ENCODE results near the gene C1orf141. TPM values are rescaled to one million over a fixed set of nuclear protein-coding genes. Genes with fewer than 3 reads are reported as not detected.
"Not testable (repeated sequence)": the region's sequence is repeated elsewhere in the genome, so short reads cannot be mapped to it uniquely, and the experiment has no call there.

The C1orf141 gene
- total RNA-seq, 4 donors from 2014 or later = not detected

DNA sequence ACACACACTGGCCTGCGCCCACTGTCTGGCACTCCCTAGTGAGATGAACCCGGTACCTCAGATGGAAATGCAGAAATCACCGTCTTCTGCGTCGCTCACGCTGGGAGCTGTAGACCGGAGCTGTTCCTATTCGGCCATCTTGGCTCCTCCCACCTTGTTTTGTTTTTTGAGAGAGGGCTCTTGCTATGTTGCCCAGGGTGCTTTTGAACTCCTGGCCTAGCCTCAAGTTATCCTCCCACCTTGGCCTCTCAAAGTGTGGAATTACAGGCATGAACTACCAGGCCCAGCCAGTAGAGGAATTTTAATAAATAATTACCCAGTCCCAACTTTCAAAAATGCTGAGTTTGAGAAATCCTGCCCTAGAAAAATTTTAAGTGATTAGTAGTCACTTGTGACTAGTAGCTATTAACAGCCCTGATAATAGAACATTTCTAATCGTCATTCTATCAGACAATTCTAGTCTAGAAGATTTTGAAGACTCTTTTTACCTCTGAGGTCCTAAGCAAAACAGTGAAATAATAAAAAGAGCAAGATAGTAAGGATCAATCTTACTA lies 49.9 kb downstream of the C1orf141 start:
- TF ChIP-seq CTCF (IDR thresholded peaks at IDR 0.05) (no peak), POLR2A (IDR thresholded peaks at IDR 0.05) (no peak)
- intact Hi-C loops (cut with DNase I; ENCODE audit: low total_unique reads) = no loop called here
- 82 to 96% methylated on average over 7 of the region's 9 CpGs for WGBS, 2 donors
- DNase-seq (ENCODE audit: low spot score in 2 of 2) = no peak
- no peak overlapping the region for H3K4me3 ChIP-seq (ENCODE audit: low read depth, poor library complexity, severe bottlenecking)

- no peak overlapping the region for H3K4me3 ChIP-seq (ENCODE audit: low read depth, poor library complexity, severe bottlenecking)
- 92 to 96% methylated on average over 3 of the region's 3 CpGs for WGBS, 2 donors
- intact Hi-C loops (cut with DNase I; ENCODE audit: low total_unique reads) = no loop called here
- DNase-seq (ENCODE audit: low spot score in 2 of 2) = no peak
- no peak for TF ChIP-seq CTCF (IDR thresholded peaks at IDR 0.05)
- TF ChIP-seq POLR2A (IDR thresholded peaks at IDR 0.05) = no peak
Measured at GRCh38 chr1:67078291-67078690, 56.5 kb downstream of the C1orf141 start.

DNA sequence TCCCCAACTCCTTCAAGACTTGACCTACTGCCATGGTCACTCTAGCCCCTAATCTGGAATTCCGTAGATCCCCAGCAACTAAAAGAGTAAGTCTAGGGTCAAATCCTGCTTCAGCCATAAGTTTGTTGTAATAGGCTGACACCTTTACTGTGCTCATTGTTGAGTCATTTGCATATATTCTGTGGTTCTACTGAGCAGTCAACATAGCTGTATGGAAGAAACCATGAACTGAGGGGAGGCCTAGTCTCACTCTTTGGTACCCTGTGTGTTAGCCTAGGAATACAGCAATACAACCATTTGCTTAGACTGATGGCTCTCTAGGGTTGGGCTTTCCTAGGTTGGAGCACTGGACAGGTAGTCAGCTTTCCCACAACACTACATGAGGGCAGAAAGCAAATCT lies 57.2 kb downstream of the C1orf141 start:
- intact Hi-C loops (cut with DNase I; ENCODE audit: low total_unique reads) = no loop called here
- WGBS, 2 donors = 94 to 100% methylated on average over 1 of the region's 1 CpG
- DNase-seq (ENCODE audit: low spot score in 2 of 2) = no peak
- TF ChIP-seq POLR2A (IDR thresholded peaks at IDR 0.05) (no peak), CTCF (IDR thresholded peaks at IDR 0.05) (no peak)
- H3K4me3 ChIP-seq (ENCODE audit: low read depth, poor library complexity, severe bottlenecking) = no peak overlapping the region

GRCh38 chr1:67072749-67073148 lies 62.0 kb downstream of the C1orf141 start:
- intact Hi-C loops (cut with DNase I; ENCODE audit: low total_unique reads) = no loop called here
- no peak overlapping the region for H3K4me3 ChIP-seq (ENCODE audit: low read depth, poor library complexity, severe bottlenecking)
- WGBS, 2 donors = 89 to 94% methylated on average over 1 of the region's 1 CpG
- TF ChIP-seq CTCF (IDR thresholded peaks at IDR 0.05) = no peak
- TF ChIP-seq POLR2A (IDR thresholded peaks at IDR 0.05) = no peak
- no peak for DNase-seq (ENCODE audit: low spot score in 2 of 2)

DNA sequence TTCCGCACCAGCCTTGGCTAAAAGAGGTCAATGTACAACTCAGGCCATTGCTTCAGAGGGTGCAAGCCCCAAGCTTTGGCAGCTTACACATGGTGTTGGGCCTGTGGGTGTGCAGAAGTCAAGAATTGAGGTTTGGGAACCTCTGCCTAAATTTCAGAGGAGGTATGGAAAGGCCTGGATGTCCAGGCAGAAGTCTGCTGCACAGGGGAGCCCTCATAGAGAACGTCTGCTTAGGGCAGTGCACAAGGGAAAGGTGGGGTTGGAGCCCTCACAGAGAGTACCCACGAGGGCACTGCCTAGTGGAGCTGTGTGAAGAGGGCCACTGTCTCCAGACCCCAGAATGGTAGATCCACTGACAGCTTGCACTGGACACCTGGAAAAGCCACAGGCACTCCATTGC lies 67.1 kb downstream of the C1orf141 start:
- DNase-seq (ENCODE audit: low spot score in 2 of 2); H3K4me3 ChIP-seq (ENCODE audit: low read depth, poor library complexity, severe bottlenecking); intact Hi-C loops (cut with DNase I; ENCODE audit: low total_unique reads): not testable (repeated sequence)
- 57 to 59% methylated on average over 3 of the region's 3 CpGs for WGBS, 2 donors

DNA sequence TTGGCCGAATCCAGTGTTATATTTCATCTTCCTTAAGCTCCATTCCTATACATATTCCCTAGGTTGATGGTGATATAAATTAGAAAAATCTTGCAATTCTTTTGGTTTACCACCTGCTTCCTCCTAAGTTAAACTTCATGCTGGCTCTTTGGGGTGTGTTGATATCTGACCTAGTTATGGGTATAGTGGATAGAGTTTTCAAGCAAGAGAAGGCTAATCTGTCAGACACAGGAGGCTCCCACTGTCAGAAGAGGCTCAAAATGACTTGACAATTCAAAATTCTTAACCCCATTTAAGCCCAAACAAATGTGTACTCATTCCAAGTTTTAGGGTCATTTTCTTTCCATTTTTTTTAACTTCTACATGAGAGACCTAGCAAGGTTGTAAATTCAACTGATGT lies 72.4 kb downstream of the C1orf141 start:
- no peak for TF ChIP-seq POLR2A (IDR thresholded peaks at IDR 0.05)
- no peak for TF ChIP-seq CTCF (IDR thresholded peaks at IDR 0.05)
- intact Hi-C loops (cut with DNase I; ENCODE audit: low total_unique reads) = no loop called here
- no peak for DNase-seq (ENCODE audit: low spot score in 2 of 2)
- 94 to 98% methylated on average over 1 of the region's 1 CpG for WGBS, 2 donors
- no peak overlapping the region for H3K4me3 ChIP-seq (ENCODE audit: low read depth, poor library complexity, severe bottlenecking)
